Caki2 (cell line): Measurements from ENCODE around the gene EHD2. TPM values are rescaled to one million over a fixed set of nuclear protein-coding genes. Genes with fewer than 3 reads are reported as not detected.

Experiments used
- DNase-seq: peaks from one replicate; pipeline ENCODE4 v3.0.0-alpha.2; 2015; ENCODE audit warnings: low read depth
- in situ Hi-C: cut with HindIII; loops from 2 replicates; pipeline ENCODE4 v1.10.0; 2016; ENCODE audit warnings: low sequenced_read_pairs, low pct_unique_long_range_greater_than_20kb, mixed read lengths
- total RNA-seq: library from RNA; depleted of rRNA; stranded (reverse); fragments of >200 nt; shearing (Covaris generic); gene quantifications from 2 replicates; pipeline ENCODE4 v1.2.3, GENCODE V29; 2014; ENCODE audit warnings: low replicate concordance

EHD2 gene
- total RNA-seq, 1 experiment from 2014 or later = 12.4 TPM

DNA sequence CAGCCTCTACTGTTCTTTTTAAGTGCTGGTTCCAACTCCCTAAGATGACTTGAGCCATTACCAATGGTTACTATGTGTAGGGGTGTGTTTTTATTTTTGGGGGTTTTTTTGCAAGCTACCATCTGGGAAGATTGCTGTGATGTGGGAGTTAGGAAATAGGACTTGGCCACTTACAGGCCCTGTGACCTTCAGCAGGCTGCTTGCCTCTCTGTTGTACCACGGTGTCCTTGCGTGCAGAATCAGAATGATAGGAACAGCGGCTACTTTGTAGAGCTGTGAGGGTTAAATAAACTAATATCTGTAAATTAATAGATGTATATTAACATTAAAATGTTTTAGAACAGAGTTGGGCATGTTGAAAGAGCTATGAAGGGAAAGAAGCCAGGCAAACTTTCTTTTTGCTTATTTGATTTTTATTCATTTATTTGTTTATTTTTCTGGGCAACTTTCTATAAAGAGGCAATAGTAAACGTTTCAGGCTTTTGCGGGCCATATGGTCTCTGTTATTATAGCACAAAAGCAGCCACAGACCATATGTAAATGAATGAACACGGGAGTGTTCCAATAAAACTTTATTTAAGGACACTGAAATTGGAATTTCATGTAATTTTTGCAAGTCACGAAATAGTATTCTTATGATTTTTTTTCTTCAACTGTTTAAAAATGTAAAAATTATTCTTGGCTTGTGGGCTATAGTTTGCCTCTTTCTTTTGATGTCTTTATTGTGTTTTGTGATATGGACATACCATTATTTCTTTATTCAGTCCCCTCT is 26.4 kb upstream of the EHD2 start:
- in situ Hi-C loops = no loop called here
- DNase-seq = no peak

DNA sequence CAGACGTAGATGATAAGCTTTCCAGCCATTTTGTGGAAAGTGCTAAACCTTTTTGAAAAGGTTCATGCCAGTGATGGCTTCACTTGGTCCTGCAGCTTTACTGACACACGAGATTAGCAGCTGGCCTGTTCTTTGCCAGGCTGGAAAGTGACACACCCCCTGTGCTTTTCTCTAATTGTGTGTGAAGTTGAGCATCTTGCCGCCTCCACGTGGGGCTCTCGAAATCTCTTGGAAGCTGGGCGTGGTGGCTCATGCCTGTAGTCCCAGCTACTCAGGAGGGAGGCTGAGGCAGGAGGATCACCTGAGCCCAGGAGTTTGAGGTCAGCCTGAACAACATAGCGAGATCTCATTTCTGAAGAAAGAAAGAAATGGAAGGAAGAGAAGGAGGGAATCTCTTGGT is 25.3 kb upstream of the EHD2 start:
- in situ Hi-C loops = no loop called here
- DNase-seq = no peak

DNA sequence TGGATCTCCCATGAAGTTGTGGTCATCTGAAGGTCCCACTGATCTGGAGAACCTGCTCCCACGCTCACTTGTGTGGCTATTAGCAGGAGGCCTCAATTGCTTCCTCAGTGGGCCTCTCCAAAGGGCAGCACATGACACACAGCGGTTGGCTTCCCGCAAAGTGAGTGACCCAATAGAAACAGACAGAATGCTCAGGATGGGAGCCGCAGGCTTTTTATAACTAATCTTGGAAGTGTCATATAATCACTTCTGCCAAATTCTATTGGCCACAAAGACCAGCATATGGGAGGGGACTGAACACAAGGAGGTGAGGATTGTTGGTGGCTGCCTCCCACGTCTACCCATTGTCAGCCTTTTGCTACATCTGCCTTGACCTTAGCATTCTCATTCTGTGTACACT is 22.1 kb upstream of the EHD2 start:
- in situ Hi-C loops = no loop called here

DNA sequence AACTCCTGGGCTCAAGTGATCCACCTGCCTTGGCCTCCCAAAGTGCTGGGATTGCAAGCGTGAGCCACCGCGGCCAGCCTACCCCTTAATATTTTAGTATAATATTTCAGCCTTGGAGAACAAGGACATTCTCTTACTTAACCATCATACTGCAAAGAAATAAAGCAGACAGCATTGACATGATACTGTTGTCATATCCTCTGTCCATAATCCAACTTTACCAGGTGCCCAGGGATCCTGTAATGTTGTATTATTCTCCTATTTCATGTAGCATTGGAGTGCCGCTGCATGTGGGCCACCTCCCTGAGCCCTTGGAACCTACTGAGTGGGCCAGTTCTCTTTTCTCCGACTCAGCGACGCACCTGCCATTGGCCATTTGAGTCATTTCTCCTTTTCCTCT is 21.4 kb upstream of the EHD2 start:
- in situ Hi-C loops = no loop called here
- DNase-seq = no peak

More for the DNA sequence above, 22.1 kb upstream of the EHD2 start:
- no peak for DNase-seq

DNA sequence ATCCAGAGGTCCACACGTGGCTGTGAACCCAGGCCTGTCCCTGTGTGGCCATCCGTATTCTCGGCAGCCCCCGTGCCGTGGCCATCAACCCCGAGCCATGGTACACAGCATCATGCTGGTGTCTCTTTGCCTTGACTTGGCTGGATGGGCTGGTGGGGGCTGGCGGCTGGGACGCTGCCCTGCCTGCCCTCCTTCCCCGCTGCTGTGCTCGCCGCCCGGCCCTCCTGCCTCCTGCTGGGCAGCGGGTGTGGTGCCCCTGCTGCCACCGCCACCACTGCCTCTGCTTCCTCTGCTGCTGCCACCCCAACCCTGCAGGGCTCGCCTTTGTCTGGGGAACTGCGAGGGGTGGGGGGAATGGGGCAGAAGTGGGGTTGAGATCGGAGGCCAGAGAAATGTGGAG is 19.7 kb upstream of the EHD2 start:
- no peak for DNase-seq
- in situ Hi-C loops = no loop called here

DNA sequence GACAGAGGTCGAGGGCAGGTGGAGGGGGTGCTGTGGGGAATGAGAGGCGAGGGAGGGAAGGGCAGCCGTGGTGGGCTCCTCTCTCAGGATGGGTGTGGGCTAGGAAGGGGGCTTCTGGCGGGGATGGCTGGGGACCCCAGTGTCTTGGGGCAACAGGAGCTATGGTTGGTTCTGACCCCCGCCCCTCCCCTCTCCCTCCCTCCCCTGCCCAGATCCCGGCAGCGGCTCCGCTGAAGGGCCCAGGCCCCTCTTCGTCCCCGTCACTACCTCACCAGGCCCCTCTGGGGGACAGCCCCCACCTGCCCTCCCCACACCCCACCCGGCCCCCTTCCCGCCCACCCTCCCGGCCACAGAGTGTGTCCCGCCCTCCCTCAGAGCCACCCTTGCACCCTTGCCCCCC is 19.3 kb upstream of the EHD2 start:
- in situ Hi-C loops = no loop called here
- no peak for DNase-seq

DNA sequence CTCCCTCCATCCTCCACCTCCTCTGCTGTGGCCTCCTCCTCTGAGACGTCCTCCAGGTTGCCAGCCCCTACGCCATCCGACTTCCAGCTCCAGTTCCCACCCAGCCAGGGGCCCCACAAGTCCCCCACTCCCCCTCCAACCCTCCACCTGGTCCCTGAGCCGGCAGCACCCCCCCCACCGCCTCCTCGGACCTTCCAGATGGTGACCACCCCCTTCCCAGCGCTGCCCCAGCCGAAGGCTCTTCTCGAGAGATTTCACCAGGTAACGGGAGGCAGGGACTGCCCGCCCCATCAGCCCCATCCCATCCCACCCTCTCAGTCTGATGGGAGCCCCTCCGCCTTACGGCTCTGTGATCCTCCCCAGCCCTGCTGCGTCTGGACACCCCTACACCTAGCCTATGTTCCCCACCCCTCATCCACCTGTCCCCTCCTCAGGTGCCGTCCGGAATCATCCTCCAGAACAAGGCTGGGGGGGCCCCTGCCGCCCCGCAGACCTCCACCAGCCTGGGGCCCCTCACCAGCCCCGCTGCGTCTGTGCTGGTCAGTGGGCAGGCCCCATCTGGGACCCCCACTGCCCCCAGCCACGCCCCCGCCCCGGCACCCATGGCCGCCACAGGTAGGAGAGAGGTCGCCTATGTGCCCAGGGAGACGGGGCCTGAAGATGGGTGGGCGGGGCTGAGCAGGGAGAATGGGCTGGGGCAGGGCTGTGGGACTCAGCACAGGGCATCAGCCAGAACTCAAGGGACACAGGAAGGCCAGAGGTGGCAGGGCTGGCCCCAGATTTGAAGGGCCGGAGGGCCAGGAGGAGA is 18.6 kb upstream of the EHD2 start:
- in situ Hi-C loops = no loop called here
- no peak for DNase-seq

DNA sequence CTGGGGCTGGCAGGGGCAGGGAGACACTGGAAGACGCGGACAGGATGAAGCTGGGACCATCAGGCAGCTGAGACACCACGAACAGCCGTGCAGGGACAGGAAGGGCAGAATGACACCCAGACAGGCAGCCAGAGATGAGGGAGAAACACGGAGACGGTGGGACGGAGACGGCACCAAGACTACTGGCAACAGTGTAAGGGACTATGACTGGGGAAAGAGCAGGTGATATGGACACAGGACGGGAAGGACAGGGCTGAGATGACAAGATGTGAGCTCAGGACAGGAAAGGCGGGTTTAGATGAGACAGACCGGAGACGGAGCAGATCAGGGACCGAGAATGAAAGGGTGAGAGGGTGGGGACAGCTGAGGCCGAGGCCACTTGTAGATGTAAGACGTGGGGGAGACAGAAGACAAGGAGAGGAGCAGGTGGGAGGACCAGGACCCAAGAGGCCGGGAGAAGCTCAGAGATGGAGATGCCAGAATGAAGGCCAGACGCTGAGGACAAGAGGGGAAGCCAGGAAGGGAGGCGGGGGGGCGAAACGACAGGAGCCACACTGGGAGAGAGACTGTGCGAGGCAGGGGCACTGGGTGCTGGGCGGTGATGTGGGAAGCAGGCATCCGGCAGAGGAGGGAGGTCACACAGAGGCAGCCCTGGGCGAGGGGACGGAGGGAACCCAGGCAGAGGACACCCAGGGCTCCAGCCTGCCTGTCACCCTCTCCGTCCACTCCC is 17.5 kb upstream of the EHD2 start:
- in situ Hi-C loops = no loop called here
- DNase-seq = no peak

DNA sequence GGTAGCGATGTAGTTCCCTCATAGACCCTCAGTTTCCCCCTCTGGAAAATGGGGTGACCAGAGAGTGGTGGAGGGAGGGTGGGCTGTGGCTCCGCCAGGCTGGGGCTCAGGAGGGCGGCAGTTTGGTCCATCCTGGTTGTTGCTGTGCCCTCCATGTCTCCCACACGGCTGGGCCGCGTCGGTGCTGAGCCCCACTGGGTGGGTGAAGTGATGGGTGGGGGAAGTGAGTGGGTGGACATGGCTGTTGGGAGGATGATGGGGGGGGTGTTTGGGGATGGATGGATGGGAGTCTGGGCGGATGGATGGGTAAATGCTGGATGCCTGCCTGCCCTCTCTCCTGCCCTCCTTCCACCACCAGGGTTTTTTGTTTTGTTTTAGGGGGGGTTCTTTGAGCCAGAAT is 16.6 kb upstream of the EHD2 start:
- in situ Hi-C loops = no loop called here
- no peak for DNase-seq

DNA sequence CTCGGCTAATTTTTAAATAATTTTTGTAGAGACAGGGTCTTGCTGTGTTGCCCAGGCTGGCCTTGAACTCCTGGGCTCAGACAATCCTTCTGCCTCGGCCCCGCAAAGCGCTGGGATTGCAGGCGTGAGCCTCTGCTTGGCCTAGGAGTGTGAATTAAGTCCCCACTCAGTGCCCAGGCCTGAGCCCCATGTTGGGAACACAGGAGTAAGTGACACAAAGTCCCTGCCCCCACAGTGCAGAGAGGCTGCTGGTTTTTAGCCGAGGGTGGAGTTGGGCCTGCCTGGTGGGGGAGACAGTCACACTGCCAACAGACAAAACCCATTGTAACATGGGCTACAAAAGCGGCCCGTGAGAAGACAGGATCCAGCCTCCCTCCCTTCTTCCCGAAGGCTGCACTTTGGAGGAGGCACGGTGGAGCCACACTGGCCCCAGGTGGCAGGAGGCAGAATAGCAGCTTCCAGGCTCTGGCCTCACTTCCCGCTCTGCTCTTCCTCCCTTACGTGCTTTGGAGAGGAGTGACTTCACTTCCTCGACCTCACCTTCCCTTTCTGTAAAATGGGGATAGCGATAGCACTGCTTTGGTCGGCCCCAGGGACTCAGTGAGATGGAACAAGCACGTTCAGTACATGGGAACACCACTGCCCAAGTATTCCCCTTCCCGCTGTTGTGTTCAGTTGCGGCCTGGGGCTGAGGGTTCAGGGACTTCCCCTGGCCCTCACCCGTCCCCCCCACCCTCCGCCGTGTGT is 15.2 kb upstream of the EHD2 start:
- in situ Hi-C loops = no loop called here
- peak; percentile 81 for DNase-seq

DNA sequence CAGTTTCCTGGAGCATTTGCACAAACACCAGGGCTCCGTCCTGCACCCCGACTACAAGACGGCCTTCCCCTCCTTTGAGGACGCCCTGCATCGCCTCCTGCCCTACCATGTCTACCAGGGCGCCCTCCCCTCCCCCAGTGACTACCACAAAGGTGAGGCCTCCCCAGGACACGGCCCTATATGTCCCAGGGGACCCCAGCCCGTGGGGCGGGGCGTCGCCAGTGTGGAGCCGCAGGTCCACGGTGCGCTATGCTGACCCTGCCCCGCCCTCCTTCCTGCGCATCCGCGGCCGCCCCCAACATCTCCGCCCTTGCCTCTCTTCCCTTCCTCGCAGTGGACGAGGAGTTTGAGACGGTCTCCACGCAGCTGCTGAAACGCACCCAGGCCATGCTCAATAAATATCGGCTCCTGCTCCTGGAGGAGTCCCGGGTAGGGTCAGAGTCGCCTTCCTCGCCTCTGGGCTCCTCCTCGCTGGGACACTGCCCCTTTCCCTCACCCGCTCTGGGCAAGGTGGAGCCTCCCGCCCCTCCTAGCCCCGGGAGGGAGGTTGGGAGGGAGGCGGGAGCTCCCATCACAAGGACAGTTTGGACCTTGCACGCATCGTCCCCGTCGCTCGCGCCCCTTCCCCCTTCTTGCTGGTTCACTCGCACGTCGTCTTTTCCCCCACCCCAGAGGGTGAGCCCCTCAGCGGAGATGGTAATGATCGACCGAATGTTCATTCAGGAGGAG is 14.4 kb upstream of the EHD2 start:
- in situ Hi-C loops = no loop called here
- no peak for DNase-seq

DNA sequence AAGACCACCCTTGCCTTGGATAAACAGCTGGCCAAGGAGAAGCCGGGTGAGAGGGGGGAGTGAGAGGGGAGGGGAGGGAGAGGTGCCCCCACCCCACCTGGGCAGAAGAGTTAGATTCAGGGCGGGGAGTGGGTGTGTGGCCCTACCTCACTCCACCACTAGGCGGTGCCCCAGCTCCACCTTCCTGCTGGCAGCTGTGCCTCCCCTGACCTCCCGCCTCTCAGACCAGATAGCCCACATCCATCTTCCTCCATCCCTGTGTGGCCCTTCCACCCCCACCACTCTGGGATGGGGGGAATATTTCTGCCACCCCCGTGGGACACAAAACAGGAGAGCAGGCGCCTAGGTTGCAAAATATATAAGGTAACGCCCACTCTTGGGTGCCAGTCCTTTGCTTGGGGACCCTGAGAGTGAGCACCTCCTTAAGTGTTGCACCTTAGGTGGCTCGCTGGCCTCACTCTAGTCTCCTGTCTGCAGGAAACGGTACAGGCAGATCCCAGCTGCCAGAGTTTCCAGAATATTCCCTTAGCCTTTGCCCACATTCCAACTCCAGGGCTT is 13.8 kb upstream of the EHD2 start:
- peak; percentile 44 for DNase-seq
- in situ Hi-C loops = no loop called here

DNA sequence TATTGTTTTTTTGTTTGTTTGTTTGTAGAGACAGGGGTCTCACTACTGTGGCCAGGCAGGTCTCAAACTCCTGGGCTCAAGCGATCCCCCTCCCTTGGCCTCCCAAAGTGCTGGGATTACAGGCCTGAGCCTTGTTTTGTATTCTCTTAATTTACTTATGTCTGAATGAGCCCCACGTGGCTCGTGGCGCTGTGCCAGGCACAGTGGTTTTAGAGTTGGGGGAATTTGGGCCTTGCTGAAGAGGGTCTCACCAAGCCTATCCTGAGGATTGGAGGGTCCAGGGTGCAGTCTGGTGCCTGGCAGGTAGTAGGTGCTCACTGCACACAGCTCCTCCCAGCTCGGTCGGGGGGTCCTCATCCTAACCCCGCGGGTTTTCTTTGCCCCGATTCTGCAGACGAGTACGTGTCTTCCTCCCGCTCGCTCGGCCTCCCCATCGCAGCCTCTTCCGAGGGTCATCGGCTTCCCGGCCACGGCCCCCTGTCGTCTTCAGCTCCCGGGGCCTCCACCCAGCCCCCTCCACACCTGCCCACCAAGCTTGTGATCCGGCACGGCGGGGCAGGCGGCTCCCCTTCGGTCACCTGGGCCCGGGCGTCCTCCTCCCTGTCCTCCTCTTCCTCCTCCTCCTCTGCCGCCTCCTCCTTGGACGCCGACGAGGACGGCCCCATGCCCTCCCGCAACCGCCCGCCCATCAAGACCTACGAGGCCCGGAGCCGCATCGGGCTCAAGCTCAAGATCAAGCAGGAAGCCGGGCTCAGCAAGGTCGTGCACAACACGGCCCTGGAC is 12.1 kb upstream of the EHD2 start:
- in situ Hi-C loops = no loop called here
- DNase-seq = no peak

DNA sequence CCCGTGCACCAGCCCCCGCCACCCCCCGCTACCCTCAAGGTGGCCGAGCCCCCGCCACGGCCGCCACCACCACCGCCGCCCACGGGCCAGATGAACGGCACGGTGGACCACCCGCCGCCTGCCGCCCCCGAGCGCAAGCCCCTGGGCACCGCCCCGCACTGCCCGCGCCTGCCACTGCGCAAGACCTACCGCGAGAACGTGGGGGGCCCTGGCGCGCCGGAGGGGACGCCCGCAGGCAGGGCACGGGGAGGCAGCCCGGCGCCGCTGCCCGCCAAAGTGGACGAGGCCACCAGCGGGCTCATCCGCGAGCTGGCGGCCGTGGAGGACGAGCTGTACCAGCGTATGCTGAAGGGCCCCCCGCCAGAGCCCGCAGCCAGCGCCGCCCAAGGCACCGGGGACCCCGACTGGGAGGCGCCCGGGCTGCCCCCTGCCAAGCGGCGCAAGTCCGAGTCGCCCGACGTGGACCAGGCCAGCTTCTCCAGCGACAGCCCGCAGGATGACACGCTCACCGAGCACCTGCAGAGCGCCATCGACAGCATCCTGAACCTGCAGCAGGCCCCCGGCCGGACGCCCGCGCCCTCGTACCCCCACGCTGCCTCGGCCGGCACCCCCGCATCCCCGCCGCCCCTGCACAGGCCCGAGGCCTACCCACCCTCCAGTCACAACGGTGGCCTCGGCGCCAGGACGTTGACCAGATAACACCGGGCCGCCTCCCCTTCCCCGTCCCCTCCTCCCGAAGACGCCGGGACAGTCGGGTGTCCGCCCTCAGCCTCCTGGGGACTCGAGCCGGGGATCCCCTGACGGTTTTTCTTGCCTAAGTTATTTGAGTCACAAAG is 11.3 kb upstream of the EHD2 start:
- in situ Hi-C loops = no loop called here
- no peak for DNase-seq

DNA sequence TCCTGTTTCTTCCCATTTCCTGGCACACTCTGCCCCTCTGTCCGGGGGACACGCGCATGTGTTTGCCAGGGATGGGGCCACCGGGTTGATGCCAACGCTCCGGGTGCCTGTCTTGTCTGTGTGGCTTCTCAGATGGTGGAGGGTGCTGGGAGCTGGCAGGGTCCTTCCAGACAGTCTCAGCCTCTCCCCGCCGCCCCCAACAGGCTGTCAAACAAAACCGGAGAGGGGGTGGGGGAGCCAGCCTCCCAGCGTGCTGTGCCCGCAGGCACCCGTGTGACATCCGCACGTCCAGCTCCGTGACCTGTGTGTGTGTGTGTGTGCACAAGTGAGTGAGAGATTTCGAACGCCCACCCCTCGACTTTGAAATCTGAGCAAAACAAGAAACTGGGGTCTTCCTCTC is 10.6 kb upstream of the EHD2 start:
- in situ Hi-C loops = no loop called here
- DNase-seq = no peak

DNA sequence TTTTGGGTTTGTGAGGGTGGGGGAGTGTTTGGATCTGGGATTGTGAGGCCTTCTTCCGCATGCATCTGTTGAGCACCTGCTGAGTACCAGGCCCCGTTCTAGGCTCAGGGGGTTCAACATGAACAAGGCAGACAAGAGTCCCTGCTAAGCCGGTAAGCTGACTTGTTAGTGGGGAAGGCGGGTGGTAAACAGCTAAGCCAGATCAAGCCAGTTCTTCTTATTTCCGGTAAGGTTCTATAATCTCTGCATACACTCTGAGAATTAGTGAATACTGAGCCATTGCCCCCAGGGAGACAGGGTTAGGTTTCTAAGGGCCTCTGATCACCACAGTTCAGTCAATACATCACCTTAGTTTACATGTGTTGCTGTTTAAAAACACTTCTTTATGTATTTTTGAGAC is 9.9 kb upstream of the EHD2 start:
- no peak for DNase-seq
- in situ Hi-C loops = no loop called here
